ENCODE measurements around the gene HCN2. TPM values are rescaled to one million over a fixed set of nuclear protein-coding genes. Genes with fewer than 3 reads are reported as not detected.

HCN2 gene
- total and polyA plus RNA-seq, 9 of the 15 experiments (the other 6 are each of a cell fraction or from before 2014, with no cell fraction given), result 0.29 to 4.2 (median 0.82) TPM; not detected in 2

DNA sequence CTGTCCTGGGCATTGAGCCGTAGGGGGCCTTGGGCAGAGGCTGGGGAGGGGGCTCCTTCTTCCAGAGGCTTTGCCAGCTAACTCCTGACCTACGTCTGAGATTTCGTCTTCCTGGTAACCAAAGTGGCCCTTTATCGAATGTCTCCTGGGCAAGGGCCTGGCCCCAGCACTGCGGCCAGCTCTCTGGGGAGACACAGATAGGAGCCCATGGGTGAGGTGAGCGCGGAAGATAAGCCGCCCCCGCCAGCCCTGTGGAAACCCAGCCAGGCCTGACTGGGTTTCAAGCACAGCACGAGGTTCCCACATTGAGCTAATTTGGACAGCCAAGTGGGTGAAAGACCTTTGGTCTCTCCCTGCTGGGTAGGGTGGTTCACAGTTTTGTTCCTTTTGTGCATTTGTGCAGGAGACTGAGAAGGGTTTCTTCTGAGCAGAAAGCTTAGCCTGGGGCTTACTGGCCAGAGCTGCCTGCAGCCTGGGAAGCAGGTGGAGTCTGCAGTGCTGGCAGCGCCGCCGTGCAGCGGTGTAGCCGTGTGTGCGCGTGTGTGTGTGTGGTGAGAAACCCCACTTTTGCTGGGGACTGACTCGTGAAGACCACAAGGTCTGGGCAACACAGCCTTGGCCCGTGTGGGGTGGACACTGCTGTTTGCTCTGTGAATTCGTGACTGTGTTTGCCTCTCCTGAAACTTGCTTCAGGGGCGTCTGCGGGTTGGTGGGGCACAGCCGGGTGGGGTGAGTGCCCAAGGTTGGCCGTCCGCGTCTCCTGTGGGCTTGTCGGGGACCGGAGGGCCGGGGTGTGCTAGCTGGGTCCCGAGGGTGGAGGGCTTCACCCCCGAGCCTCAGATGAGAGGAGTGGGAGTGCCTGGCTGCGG lies 14.8 kb upstream of the HCN2 start (continued):
- TF ChIP-seq ZNF134 (CRISPR knock-in tag; conservative IDR thresholded peaks at IDR 0.05) (no peak), CBFA2T3 (IDR thresholded peaks at IDR 0.05) (peak; percentile 99), PCBP2 (IDR thresholded peaks at IDR 0.05; ENCODE audit: low read depth, low read length, poor library complexity, severe bottlenecking) (no peak), ZNF354B (CRISPR knock-in tag; IDR thresholded peaks at IDR 0.05) (no peak), HOXB6 (CRISPR knock-in tag; IDR thresholded peaks at IDR 0.05; ENCODE audit: borderline replicate concordance) (no peak), ELF2 (CRISPR knock-in tag; IDR thresholded peaks at IDR 0.05) (no peak), NFIX (CRISPR knock-in tag; IDR thresholded peaks at IDR 0.05; ENCODE audit: low read depth) (no peak), ZNF232 (CRISPR knock-in tag; IDR thresholded peaks at IDR 0.05) (no peak), SMC3 (conservative IDR thresholded peaks at IDR 0.05; ENCODE audit: insufficient read depth, low read depth, low read length) (0 out of 2 replicates have a peak, but pooled peaks have one; percentile 16), ZNF175 (CRISPR knock-in tag; IDR thresholded peaks at IDR 0.05; ENCODE audit: low read depth) (peak; percentile 79; the same call in 1 of the 2 replicates), HNRNPH1 (optimal IDR thresholded peaks at IDR 0.05; ENCODE audit: low read depth, low read length) (no peak), CBX5 (IDR thresholded peaks at IDR 0.05; ENCODE audit: borderline replicate concordance, low read depth) (no peak), KLF6 (CRISPR knock-in tag; IDR thresholded peaks at IDR 0.05; ENCODE audit: borderline replicate concordance) (0 out of 2 replicates have a peak, but pooled peaks have one; percentile 18), ZNF584 (CRISPR knock-in tag; IDR thresholded peaks at IDR 0.05; ENCODE audit: low read depth) (peak; percentile 50; the same call in 1 of the 2 replicates), FOXP4 (CRISPR knock-in tag; IDR thresholded peaks at IDR 0.05; ENCODE audit: borderline replicate concordance) (no peak), ARID4B (CRISPR knock-in tag; IDR thresholded peaks at IDR 0.05) (peak; percentile 84), ZFX (CRISPR knock-in tag; IDR thresholded peaks at IDR 0.05) (peak; percentile 48; the same call in 1 of the 2 replicates), MEF2D (tag; conservative IDR thresholded peaks at IDR 0.05; ENCODE audit: low read depth) (0 out of 2 replicates have a peak, but pooled peaks have one; percentile 40), GATAD2B (IDR thresholded peaks at IDR 0.05; ENCODE audit: borderline replicate concordance) (peak; percentile 90), ETS2 (tag; IDR thresholded peaks at IDR 0.05; ENCODE audit: borderline replicate concordance, poor library complexity, severe bottlenecking) (no peak), PRMT5 (CRISPR knock-in tag; IDR thresholded peaks at IDR 0.05) (no peak), FOSL1 (tag; conservative IDR thresholded peaks at IDR 0.05) (peak; percentile 34; the same call in 1 of the 2 replicates)
